Measurements from ENCODE around the gene DENND4C.

GRCh38 chr9:19369107-19369506, 138.6 kb downstream of the DENND4C start:
- TF ChIP-seq CTCF (IDR thresholded peaks at IDR 0.05) (no peak), POLR2A (IDR thresholded peaks at IDR 0.05) (no peak)

Data from testis (tissue), 2 donors.